IPS-20b (cell line): ENCODE results near the gene FCER2.

Source experiments
- H3K27ac ChIP-seq: one replicate; pipeline ENCODE4 v1.5.1; 2013; ENCODE audit warnings: low read length
- H3K27me3 ChIP-seq: 2 replicates; pipeline ENCODE4 v1.6.1; 2013; ENCODE audit warnings: mild to moderate bottlenecking, low read length, inconsistent platforms; ENCODE audit not compliant: insufficient read depth
- H3K36me3 ChIP-seq: 2 replicates; pipeline ENCODE4 v1.6.1; 2013; ENCODE audit warnings: low read depth, mild to moderate bottlenecking, inconsistent platforms, low read length, moderate library complexity; ENCODE audit not compliant: insufficient read depth
- H3K4me1 ChIP-seq: 2 replicates; pipeline ENCODE4 v1.6.1; 2013; ENCODE audit warnings: mild to moderate bottlenecking, control low read depth, inconsistent platforms, low read length, moderate library complexity; ENCODE audit not compliant: insufficient read depth
- H3K4me3 ChIP-seq: 2 replicates; pipeline ENCODE4 v1.5.1; 2013; ENCODE audit warnings: mild to moderate bottlenecking, low read length, inconsistent platforms
- H3K9ac ChIP-seq: 2 replicates; pipeline ENCODE4 v1.6.1; 2013; ENCODE audit warnings: low read depth, mild to moderate bottlenecking, inconsistent platforms, low read length, moderate library complexity
- H3K9me3 ChIP-seq: 2 replicates; pipeline ENCODE4 v1.6.1; 2013; ENCODE audit warnings: mild to moderate bottlenecking, low read depth, low read length, inconsistent platforms; ENCODE audit not compliant: insufficient read depth

The FCER2 gene

DNA sequence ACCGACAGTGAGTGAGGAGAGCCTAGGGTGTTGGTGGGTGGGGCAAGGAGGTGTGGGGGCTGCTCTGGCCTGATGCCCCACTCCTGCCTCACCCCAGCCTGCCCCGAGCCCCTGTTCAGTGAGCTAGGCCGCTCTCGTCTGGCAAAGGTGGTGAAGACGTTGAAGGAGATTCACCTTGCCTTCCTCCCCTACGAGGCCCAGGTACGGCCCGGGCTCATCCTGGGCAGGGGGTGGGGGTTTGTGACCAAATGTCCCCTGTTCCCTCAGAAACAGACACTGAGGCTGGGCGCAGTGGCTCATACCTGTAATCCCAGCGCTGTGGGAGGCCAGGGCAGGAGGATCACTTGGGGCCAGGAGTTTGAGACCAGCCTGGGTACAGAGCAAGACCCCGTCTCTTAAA lies 61.1 kb downstream of the FCER2 start:
- Histone ChIP-seq H3K4me1 (no peaks in the 10 kb centered on the region), H3K27me3 (peaks cover 10% of the 10 kb centered on the region), H3K9me3 (no peaks in the 10 kb centered on the region), H3K27ac (no peak overlapping the region), H3K9ac (no peak overlapping the region), H3K4me3 (no peak overlapping the region), H3K36me3 (no peaks in the 10 kb centered on the region)

GRCh38 chr19:7639863-7640348 lies 62.0 kb downstream of the FCER2 start:
- Histone ChIP-seq H3K9me3 (no peaks in the 10 kb centered on the region), H3K4me3 (no peak overlapping the region), H3K4me1 (no peaks in the 10 kb centered on the region), H3K9ac (no peak overlapping the region), H3K27ac (no peak overlapping the region), H3K27me3 (peaks cover 19% of the 10 kb centered on the region), H3K36me3 (no peaks in the 10 kb centered on the region)

GRCh38 chr19:7638802-7639465 lies 63.0 kb downstream of the FCER2 start:
- Histone ChIP-seq H3K27ac (no peak overlapping the region), H3K9ac (no peak overlapping the region), H3K4me1 (no peaks in the 10 kb centered on the region), H3K27me3 (peaks cover 28% of the 10 kb centered on the region), H3K9me3 (no peaks in the 10 kb centered on the region), H3K36me3 (no peaks in the 10 kb centered on the region), H3K4me3 (no peak overlapping the region)
